SKM-1 treated with dmso at 0.1 percent for 144 hours (cell line): ENCODE results near the gene DAPP1.
A peak's percentile ranks its signal among the peaks of the same experiment; 100 is the strongest.

Experiments
- DNase-seq: peaks from one replicate; lab custom pipeline; 2025; ENCODE audit not compliant: unreplicated experiment; lab: John Stamatoyannopoulos, UW

Gene DAPP1

GRCh38 chr4:99894161-99894997 is 77.8 kb downstream of the DAPP1 start, which contains the start of gene LAMTOR3:
LAMTOR3 (minus strand) TSS chr4:99894427; CDS start chr4:99893963, 464 bp downstream.
- peak; percentile 95 for DNase-seq

- no peak for DNase-seq
These were observed 78.4 kb downstream of the DAPP1 start for GRCh38 chr4:99894998-99895397.

GRCh38 chr4:99915449-99915848 is 98.8 kb downstream of the DAPP1 start:
- no peak for DNase-seq

GRCh38 chr4:99917575-99917974 is 100.9 kb downstream of the DAPP1 start:
- no peak for DNase-seq

- DNase-seq = no peak
These were observed 102.0 kb downstream of the DAPP1 start for GRCh38 chr4:99918656-99919055.
